H1 (cell line): ENCODE results near the gene C1S. TPM values are rescaled to one million over a fixed set of nuclear protein-coding genes. Genes with fewer than 3 reads are reported as not detected.
A peak's percentile ranks its signal among the peaks of the same experiment; 100 is the strongest.

Experiments
- CTCF ChIA-PET: fragments of 300-600 bp; sonication (Branson Sonifier 250); formaldehyde crosslinking; loops from one replicate; lab custom pipeline; 2021; ENCODE audit not compliant: partially characterized antibody; lab: Charles Lee
- POLR2A ChIA-PET: fragments of 300-600 bp; sonication (Branson Sonifier 250); formaldehyde crosslinking; loops from one replicate; lab custom pipeline; 2021; ENCODE audit warnings: inconsistent platforms; ENCODE audit not compliant: partially characterized antibody; lab: Charles Lee
- DNase-seq, 2 experiments: peaks; one replicate each; pipeline versions ENCODE4 v3.0.0 to v3.0.0-alpha.2; 2010 to 2022; ENCODE audit warnings: low spot score in 2 of 2, low read depth in 1 of 2, mixed read lengths in 1 of 2
- FAIRE-seq: peaks from 2 replicates; lab custom pipeline; 2011; peaks lifted over from hg19 to GRCh38; lab: Jason Lieb, UNC
- H2AFZ ChIP-seq: 2 replicates; pipeline ENCODE4 v1.8.1; 2012; ENCODE audit warnings: low read length, inconsistent platforms
- H2AK5ac ChIP-seq: 2 replicates; pipeline ENCODE4 v1.6.1; 2013; ENCODE audit warnings: low read depth, low read length
- H2BK120ac ChIP-seq: replicated peaks from 2 replicates; pipeline ENCODE3; 2013; ENCODE audit warnings: low read depth, low read length, inconsistent platforms
- H2BK12ac ChIP-seq: 2 replicates; pipeline ENCODE4 v1.6.1; 2013; ENCODE audit warnings: low read depth, low read length
- H2BK15ac ChIP-seq: 2 replicates; pipeline ENCODE4 v1.6.1; 2013; ENCODE audit warnings: low read length
- H2BK20ac ChIP-seq: 2 replicates; pipeline ENCODE4 v1.6.1; 2013; ENCODE audit warnings: low read length
- H2BK5ac ChIP-seq: 2 replicates; pipeline ENCODE4 v1.6.1; 2013; ENCODE audit warnings: low read depth, low read length
- H3K14ac ChIP-seq: 2 replicates; pipeline ENCODE4 v1.6.1; 2013; ENCODE audit warnings: inconsistent platforms; ENCODE audit not compliant: insufficient read length
- H3K18ac ChIP-seq: 2 replicates; pipeline ENCODE4 v1.6.1; 2013; ENCODE audit warnings: low read length; ENCODE audit errors: extremely low read depth
- H3K23ac ChIP-seq: 2 replicates; pipeline ENCODE4 v1.6.1; 2013; ENCODE audit warnings: inconsistent platforms; ENCODE audit not compliant: insufficient read length
- H3K23me2 ChIP-seq: 2 replicates; pipeline ENCODE4 v1.6.1; 2013; ENCODE audit warnings: low read depth, low read length
- H3K27ac ChIP-seq: 2 replicates; pipeline ENCODE4 v1.6.1; 2011; ENCODE audit warnings: low read depth, low read length, inconsistent platforms
- H3K27me3 ChIP-seq, 4 experiments: replicated peaks in 1 of 4; 1 replicate in 1 of 4; 2 replicates in 3 of 4; pipeline versions ENCODE4 v1.6.1 to v1.8.1; 2011 to 2013; ENCODE audit warnings: low read length in 3 of 4, mild to moderate bottlenecking in 3 of 4, inconsistent platforms in 2 of 4, mixed read lengths in 2 of 4, moderate library complexity in 1 of 4; ENCODE audit not compliant: control insufficient read depth in 3 of 4, insufficient read depth in 3 of 4; ENCODE audit errors: extremely low read depth in 1 of 4
- H3K36me3 ChIP-seq, 4 experiments: 2 replicates each; pipeline versions ENCODE4 v1.6.1 to v1.8.1; 2011 to 2013; ENCODE audit warnings: mild to moderate bottlenecking in 4 of 4, low read length in 3 of 4, moderate library complexity in 2 of 4, control low read depth in 1 of 4, inconsistent platforms in 1 of 4; ENCODE audit not compliant: insufficient read depth in 4 of 4, control insufficient read depth in 2 of 4
- H3K4ac ChIP-seq: replicated peaks from 2 replicates; pipeline ENCODE3; 2013; ENCODE audit warnings: low read length, low read depth, mixed read lengths, inconsistent platforms; ENCODE audit not compliant: insufficient read length
- H3K4me1 ChIP-seq, 4 experiments: replicated peaks in 1 of 4; 1 replicate in 1 of 4; 2 replicates in 3 of 4; pipeline versions ENCODE4 v1.6.1 to v1.8.1; 2011 to 2013; ENCODE audit warnings: low read length in 3 of 4, inconsistent platforms in 2 of 4, mixed read lengths in 1 of 4; ENCODE audit not compliant: insufficient read depth in 4 of 4, control insufficient read depth in 3 of 4
- H3K4me2 ChIP-seq, 2 experiments: 2 replicates each; pipeline versions ENCODE4 v1.6.1 to v1.8.1; 2011 to 2013; ENCODE audit warnings: low read depth in 2 of 2, low read length in 2 of 2, control low read depth in 1 of 2, inconsistent platforms in 1 of 2, mild to moderate bottlenecking in 1 of 2; ENCODE audit not compliant: insufficient read depth in 1 of 2
- H3K4me3 ChIP-seq, 4 experiments: fragments of 200-600, 300-600 bp in 1 of 4; sonication (generic), shearing (Covaris generic), sonication (Bioruptor Twin) in 1 of 4; 2 replicates each; pipeline versions ENCODE4 v1.5.1 to v1.8.1; 2011 to 2016; ENCODE audit warnings: low read length in 4 of 4, low read depth in 3 of 4, control low read depth in 2 of 4, inconsistent platforms in 2 of 4, mild to moderate bottlenecking in 2 of 4, mixed read lengths in 1 of 4, moderate library complexity in 1 of 4; ENCODE audit not compliant: insufficient read depth in 2 of 4; ENCODE audit errors: extremely low read depth in 1 of 4
- H3K56ac ChIP-seq: replicated peaks from 2 replicates; pipeline ENCODE3; 2013; ENCODE audit warnings: low read depth, mild to moderate bottlenecking, mixed read lengths, low read length, inconsistent platforms; ENCODE audit not compliant: insufficient read length
- H3K79me1 ChIP-seq: 2 replicates; pipeline ENCODE4 v1.6.1; 2013; ENCODE audit warnings: low read depth, low read length, control low read depth
- H3K79me2 ChIP-seq, 2 experiments: 2 replicates each; pipeline versions ENCODE4 v1.6.1 to v1.8.1; 2012 to 2013; ENCODE audit warnings: low read length in 2 of 2, mild to moderate bottlenecking in 2 of 2, inconsistent platforms in 1 of 2; ENCODE audit not compliant: insufficient read depth in 2 of 2, control insufficient read depth in 1 of 2
- H3K9ac ChIP-seq, 4 experiments: replicated peaks in 1 of 4; 1 replicate in 1 of 4; 2 replicates in 3 of 4; pipeline versions ENCODE4 v1.6.1 to v1.8.1; 2011 to 2013; ENCODE audit warnings: low read depth in 3 of 4, low read length in 3 of 4, control low read depth in 2 of 4, mild to moderate bottlenecking in 2 of 4, moderate library complexity in 2 of 4, inconsistent platforms in 1 of 4; ENCODE audit errors: extremely low read depth in 1 of 4
- H3K9me3 ChIP-seq, 2 experiments: 2 replicates each; pipeline versions ENCODE4 v1.6.1 to v1.8.1; 2012 to 2013; ENCODE audit warnings: mild to moderate bottlenecking in 2 of 2, moderate library complexity in 2 of 2, control low read depth in 1 of 2, inconsistent platforms in 1 of 2, low read depth in 1 of 2, low read length in 1 of 2, mixed read lengths in 1 of 2; ENCODE audit not compliant: insufficient read depth in 2 of 2
- H4K20me1 ChIP-seq, 2 experiments: replicated peaks in 1 of 2; 2 replicates each; pipeline versions ENCODE3 to v1.8.1; 2011 to 2013; ENCODE audit warnings: inconsistent platforms in 2 of 2, low read length in 2 of 2, mild to moderate bottlenecking in 1 of 2; ENCODE audit not compliant: insufficient read depth in 2 of 2, control insufficient read depth in 1 of 2
- H4K5ac ChIP-seq: 2 replicates; pipeline ENCODE4 v1.6.1; 2013; ENCODE audit warnings: low read length, low read depth, mixed read lengths, inconsistent platforms; ENCODE audit not compliant: insufficient read length
- H4K8ac ChIP-seq: 2 replicates; pipeline ENCODE4 v1.8.0; 2013; ENCODE audit warnings: mild to moderate bottlenecking, moderate library complexity, low read length, inconsistent platforms; ENCODE audit not compliant: insufficient read depth; ENCODE audit errors: extremely low read depth
- H4K91ac ChIP-seq: replicated peaks from 2 replicates; pipeline ENCODE3; 2013; ENCODE audit warnings: low read length, mixed read lengths, inconsistent platforms; ENCODE audit not compliant: insufficient read length
- E2F6 ChIP-seq: IDR thresholded peaks from 2 replicates; pipeline ENCODE4 v1.6.1; 2012; ENCODE audit warnings: inconsistent platforms
- JUN ChIP-seq: IDR thresholded peaks from 2 replicates; pipeline ENCODE4 v1.6.1; 2011; ENCODE audit warnings: low read depth, mild to moderate bottlenecking, improper control_type of control experiment, low read length
- SIX5 ChIP-seq: IDR thresholded peaks from 2 replicates; pipeline ENCODE4 v1.6.1; 2011; ENCODE audit warnings: mild to moderate bottlenecking, low read depth, low read length
- SP1 ChIP-seq: IDR thresholded peaks from 2 replicates; pipeline ENCODE4 v1.6.1; 2011; ENCODE audit warnings: low read depth, low read length
- SP4 ChIP-seq: IDR thresholded peaks from 2 replicates; pipeline ENCODE4 v1.6.1; 2012; ENCODE audit warnings: low read length, inconsistent platforms
- TAF7 ChIP-seq: optimal IDR thresholded peaks from 2 replicates; pipeline ENCODE3; 2011; ENCODE audit warnings: low read depth, mild to moderate bottlenecking, inconsistent platforms, low read length, moderate library complexity, borderline replicate concordance
- YY1 ChIP-seq: IDR thresholded peaks from 2 replicates; pipeline ENCODE4 v1.6.1; 2011; ENCODE audit warnings: low read depth, mild to moderate bottlenecking, low read length
- ZNF274 ChIP-seq: IDR thresholded peaks from 2 replicates; pipeline ENCODE4 v1.7.0; 2012; ENCODE audit warnings: low read length, borderline replicate concordance; ENCODE audit errors: extremely low read depth
- WGBS, 2 experiments: shearing (Covaris generic) in 1 of 2; methylation state at CpG; one replicate each; pipeline versions ENCODE4 v1.1.6 to v1.1.7; 2013 to 2015; ENCODE audit warnings: low lambda C conversion rate in 2 of 2, mixed read lengths in 2 of 2, inconsistent platforms in 1 of 2, low coverage in 1 of 2, missing lambda C conversion rate in 1 of 2; ENCODE audit not compliant: insufficient replicate concordance in 2 of 2, insufficient coverage in 1 of 2, insufficient read length in 1 of 2; ENCODE audit errors: extremely low coverage in 1 of 2, missing lambda C conversion rate in 1 of 2; 5-methylcytosine and 5-hydroxymethylcytosine counted together
- polyA plus RNA-seq, 7 experiments: library from polyadenylated mRNA; depleted of rRNA in 3 of 7; stranded (reverse) in 5 of 7; unstranded in 2 of 7; fragments of >200 nt in 5 of 7; fragments of 200-250 nt in 2 of 7; gene quantifications; 1 replicate in 5 of 7; 2 replicates in 1 of 7; 4 replicates in 1 of 7; pipeline versions ENCODE4 v1.2.1 to v1.2.3, GENCODE V29; 2011 to 2013; ENCODE audit warnings: missing spikeins in 2 of 7, mixed read lengths in 2 of 7
- total RNA-seq: library from RNA; stranded (reverse); fragmentation: NEBNext Ultra II Directional; extraction: Animal tissue kit (Norgen Biotek cat#: 25700); gene quantifications from 2 replicates; pipeline ENCODE4 v1.2.1, GENCODE V29; 2021
- TF ChIP-seq, protein P1 (sequence below): IDR thresholded peaks from 2 replicates; pipeline ENCODE4 v1.6.1; 2012; ENCODE audit warnings: low read length, inconsistent platforms

C1S gene
- total and polyA plus RNA-seq, 2 of the 8 experiments (the other 6 are each of a cell fraction or from before 2014, with no cell fraction given): 4.4 to 7.3 TPM

DNA sequence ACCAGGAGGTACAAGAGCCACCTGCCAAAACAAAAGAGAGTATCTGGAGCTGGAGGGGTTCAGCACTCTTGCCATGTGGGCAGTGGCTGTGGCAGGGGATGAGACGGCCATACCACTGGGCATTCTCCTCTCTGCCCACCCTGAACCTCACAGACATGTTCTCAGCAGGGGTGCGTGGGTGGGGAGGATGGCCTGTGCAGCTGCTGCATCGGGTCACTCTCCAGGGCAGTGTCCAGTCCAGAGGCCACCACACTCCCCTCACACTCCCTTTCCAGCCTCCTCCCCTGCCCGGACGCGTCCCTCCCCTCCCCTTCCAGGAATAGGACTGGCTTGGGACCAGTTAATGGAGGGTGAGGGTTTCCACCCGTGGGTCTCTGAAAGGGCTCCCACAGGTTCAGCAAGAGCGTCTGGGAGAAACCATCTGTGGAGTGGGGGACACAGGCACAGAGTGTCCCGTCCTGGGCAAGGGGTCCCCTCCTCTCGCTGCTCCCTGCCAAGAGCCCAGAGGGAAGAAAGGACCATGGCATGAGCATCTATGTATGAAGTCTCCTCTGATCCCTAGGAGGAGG lies 31.2 kb downstream of the C1S start:
- CTCF ChIA-PET: interaction anchor here (0.8 to 4.3 kb wide), 23 partner anchors 10 to 157 kb away, joined by 3 to 34 read pairs (median 4); partner anchors contain the start of genes C1RL, C1S and LPCAT3
- Histone ChIP-seq H2BK120ac (no peak overlapping the region), H3K4me1 (peaks cover 7 to 21% (median 16%) of the 10 kb centered on the region in 4 experiments), H3K4me3 (peak overlapping the region in 1 of 4 experiments; percentile 49; a peak in 2 of 8 replicates), H3K56ac (no peak overlapping the region), H3K18ac (peak overlapping the region; percentile 84; the same call in 1 of the 2 replicates), H4K20me1 (peaks cover 0 to 1% of the 10 kb centered on the region in 2 experiments), H3K23me2 (peaks cover 1% of the 10 kb centered on the region; the same call in 1 of the 2 replicates), H2BK15ac (peak overlapping the region; percentile 76; the same call in 1 of the 2 replicates), H3K79me2 (no peaks in the 10 kb centered on the region), H2BK20ac (peak overlapping the region; percentile 62; the same call in 1 of the 2 replicates), H2AFZ (peak overlapping the region; percentile 87; the same call in 1 of the 2 replicates), H3K27me3 (no peaks in the 10 kb centered on the region; a peak in 1 of 7 replicates), H3K9ac (no peak overlapping the region; a peak in 1 of 7 replicates), H3K36me3 (no peaks in the 10 kb centered on the region), H2BK12ac (peak overlapping the region; percentile 99), H2BK5ac (peak overlapping the region; percentile 84; the same call in 1 of the 2 replicates), H3K27ac (no peak overlapping the region), H4K8ac (peak overlapping the region; percentile 66; the same call in 1 of the 2 replicates), H3K4me2 (peak overlapping the region; percentile 43 to 58; a peak in 3 of 4 replicates), H3K4ac (peak overlapping the region; percentile 61), H4K5ac (no peak overlapping the region), H4K91ac (peak overlapping the region; percentile 75), H2AK5ac (0 out of 2 replicates have a peak overlapping the region, but pooled peaks have one; percentile 65), H3K79me1 (no peaks in the 10 kb centered on the region), H3K14ac (no peak overlapping the region), H3K9me3 (no peaks in the 10 kb centered on the region), H3K23ac (no peak overlapping the region)
- POLR2A ChIA-PET: interaction anchor here (0.8 to 5.6 kb wide), 9 partner anchors 8 to 154 kb away, joined by 3 to 42 read pairs (median 12); partner anchors contain the start of genes C12orf57, C1RL and RNU7-1
- DNase-seq (no peak), FAIRE-seq (no peak)
- 69% methylated on average over 10 of the region's 10 CpGs; no CpG with 5 or more reads in 1 of the 2 experiments for WGBS, 2 experiments
- TF ChIP-seq TAF7: no peak
- no peak for TF ChIP-seq ZNF274
- TF ChIP-seq YY1: no peak
- TF ChIP-seq SP1: no peak
- TF ChIP-seq JUN: no peak
- TF ChIP-seq SIX5: no peak
- TF ChIP-seq SP4: no peak
- TF ChIP-seq E2F6: no peak
- TF ChIP-seq, protein P1, sequence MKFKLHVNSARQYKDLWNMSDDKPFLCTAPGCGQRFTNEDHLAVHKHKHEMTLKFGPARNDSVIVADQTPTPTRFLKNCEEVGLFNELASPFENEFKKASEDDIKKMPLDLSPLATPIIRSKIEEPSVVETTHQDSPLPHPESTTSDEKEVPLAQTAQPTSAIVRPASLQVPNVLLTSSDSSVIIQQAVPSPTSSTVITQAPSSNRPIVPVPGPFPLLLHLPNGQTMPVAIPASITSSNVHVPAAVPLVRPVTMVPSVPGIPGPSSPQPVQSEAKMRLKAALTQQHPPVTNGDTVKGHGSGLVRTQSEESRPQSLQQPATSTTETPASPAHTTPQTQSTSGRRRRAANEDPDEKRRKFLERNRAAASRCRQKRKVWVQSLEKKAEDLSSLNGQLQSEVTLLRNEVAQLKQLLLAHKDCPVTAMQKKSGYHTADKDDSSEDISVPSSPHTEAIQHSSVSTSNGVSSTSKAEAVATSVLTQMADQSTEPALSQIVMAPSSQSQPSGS: no peak
